Measurements from ENCODE around the gene RBMS3. TPM values are rescaled to one million over a fixed set of nuclear protein-coding genes. Genes with fewer than 3 reads are reported as not detected.

RBMS3 gene
- total RNA-seq, 2 donors from 2014 or later = 31.7 to 45.1 TPM

DNA sequence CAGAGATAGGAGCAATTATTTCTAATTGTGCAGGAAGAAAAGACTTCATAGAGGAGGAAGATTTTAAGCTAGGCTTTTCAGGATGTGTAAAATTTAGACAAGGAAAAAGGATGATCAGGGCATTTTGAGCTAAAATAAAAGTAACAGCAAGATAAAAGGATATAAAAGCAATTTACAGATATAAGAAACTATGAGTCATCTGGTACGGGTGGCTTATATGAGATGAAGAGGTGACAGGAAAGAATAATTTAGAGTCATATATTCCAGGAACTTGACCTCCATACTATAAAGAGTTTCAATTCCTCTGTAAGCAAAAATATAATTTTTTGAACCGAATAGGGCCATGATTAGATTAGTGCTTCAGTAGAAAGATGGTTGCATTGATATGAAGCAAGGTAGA, 273.7 kb downstream of the RBMS3 start:
- no peak overlapping the region for H3K4me3 ChIP-seq
- no peak for DNase-seq (ENCODE audit: low spot score)
- WGBS = 81% methylated on average over 2 of the region's 2 CpGs
- H3K4me1 ChIP-seq (replicated peaks) = no peaks in the 10 kb centered on the region
- H3K27me3 ChIP-seq (replicated peaks; ENCODE audit: insufficient read depth) = no peaks in the 10 kb centered on the region
- H3K27ac ChIP-seq = no peak overlapping the region
- no peaks in the 10 kb centered on the region for H3K9me3 ChIP-seq
- TF ChIP-seq, protein P1, sequence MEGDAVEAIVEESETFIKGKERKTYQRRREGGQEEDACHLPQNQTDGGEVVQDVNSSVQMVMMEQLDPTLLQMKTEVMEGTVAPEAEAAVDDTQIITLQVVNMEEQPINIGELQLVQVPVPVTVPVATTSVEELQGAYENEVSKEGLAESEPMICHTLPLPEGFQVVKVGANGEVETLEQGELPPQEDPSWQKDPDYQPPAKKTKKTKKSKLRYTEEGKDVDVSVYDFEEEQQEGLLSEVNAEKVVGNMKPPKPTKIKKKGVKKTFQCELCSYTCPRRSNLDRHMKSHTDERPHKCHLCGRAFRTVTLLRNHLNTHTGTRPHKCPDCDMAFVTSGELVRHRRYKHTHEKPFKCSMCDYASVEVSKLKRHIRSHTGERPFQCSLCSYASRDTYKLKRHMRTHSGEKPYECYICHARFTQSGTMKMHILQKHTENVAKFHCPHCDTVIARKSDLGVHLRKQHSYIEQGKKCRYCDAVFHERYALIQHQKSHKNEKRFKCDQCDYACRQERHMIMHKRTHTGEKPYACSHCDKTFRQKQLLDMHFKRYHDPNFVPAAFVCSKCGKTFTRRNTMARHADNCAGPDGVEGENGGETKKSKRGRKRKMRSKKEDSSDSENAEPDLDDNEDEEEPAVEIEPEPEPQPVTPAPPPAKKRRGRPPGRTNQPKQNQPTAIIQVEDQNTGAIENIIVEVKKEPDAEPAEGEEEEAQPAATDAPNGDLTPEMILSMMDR (IDR thresholded peaks at IDR 0.05) = no peak
- TF ChIP-seq POLR2AphosphoS5 (IDR thresholded peaks at IDR 0.05) (no peak), POLR2A (IDR thresholded peaks at IDR 0.05) (no peak)
- no peaks in the 10 kb centered on the region for H3K36me3 ChIP-seq
- intact Hi-C loops (cut with DNase I) = no loop called here

- Histone ChIP-seq H3K4me1 (replicated peaks) (no peaks in the 10 kb centered on the region), H3K9me3 (no peaks in the 10 kb centered on the region), H3K4me3 (no peak overlapping the region), H3K27ac (no peak overlapping the region), H3K36me3 (no peaks in the 10 kb centered on the region), H3K27me3 (replicated peaks; ENCODE audit: insufficient read depth) (no peaks in the 10 kb centered on the region)
- WGBS = 95% methylated on average over 2 of the region's 2 CpGs
- no peak for DNase-seq (ENCODE audit: low spot score)
- TF ChIP-seq, protein P1 (IDR thresholded peaks at IDR 0.05) = no peak
- no peak for TF ChIP-seq POLR2AphosphoS5 (IDR thresholded peaks at IDR 0.05)
- no peak for TF ChIP-seq POLR2A (IDR thresholded peaks at IDR 0.05)
- intact Hi-C loops (cut with DNase I) = no loop called here
Measured at GRCh38 chr3:29555590-29555989, 274.7 kb downstream of the RBMS3 start.

DNA sequence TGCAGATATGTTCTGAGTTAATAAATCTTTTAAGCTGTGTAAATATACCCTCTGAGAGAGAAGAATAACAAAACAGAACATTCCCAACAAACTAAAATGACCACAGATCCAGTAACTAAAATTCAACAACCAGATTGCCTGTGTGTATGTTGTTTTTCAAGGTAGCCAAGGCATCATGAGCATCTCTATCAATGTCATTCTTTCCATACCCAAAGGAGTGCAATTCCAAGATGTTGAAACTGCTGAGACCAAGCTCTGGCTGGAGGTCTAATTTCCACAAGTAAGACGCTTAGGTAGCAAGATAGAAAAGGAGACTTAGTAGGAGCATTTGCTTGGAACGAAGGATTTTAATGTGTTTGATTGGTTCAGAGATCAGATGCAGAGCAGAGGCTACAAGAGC, 276.3 kb downstream of the RBMS3 start:
- intact Hi-C loops (cut with DNase I) = no loop called here
- Histone ChIP-seq H3K4me3 (no peak overlapping the region), H3K9me3 (no peaks in the 10 kb centered on the region), H3K36me3 (no peaks in the 10 kb centered on the region), H3K4me1 (replicated peaks) (no peaks in the 10 kb centered on the region), H3K27ac (no peak overlapping the region), H3K27me3 (replicated peaks; ENCODE audit: insufficient read depth) (no peaks in the 10 kb centered on the region)
- DNase-seq (ENCODE audit: low spot score) = no peak
- no peak for TF ChIP-seq POLR2AphosphoS5 (IDR thresholded peaks at IDR 0.05)
- no peak for TF ChIP-seq POLR2A (IDR thresholded peaks at IDR 0.05)
- TF ChIP-seq, protein P1 (IDR thresholded peaks at IDR 0.05) = no peak
- WGBS = 90% methylated on average over 2 of the region's 2 CpGs

DNA sequence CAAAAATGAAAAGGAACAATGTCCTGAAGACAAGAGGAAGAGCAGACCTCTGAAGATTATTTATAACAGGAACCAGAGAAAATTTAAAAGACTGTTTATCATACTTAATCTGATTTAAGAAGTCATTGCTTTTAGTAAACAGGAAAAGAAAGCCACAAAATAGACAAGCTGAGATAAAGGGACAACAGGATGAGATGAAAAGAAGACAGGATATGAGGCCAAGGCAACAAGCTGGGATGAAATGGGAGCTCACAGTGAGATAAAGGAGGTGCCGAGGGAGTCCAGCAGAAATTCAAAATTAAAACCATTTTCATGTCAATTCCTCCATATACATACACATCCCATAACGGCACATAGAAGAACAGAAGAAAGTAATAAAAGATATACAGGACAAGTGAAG, 277.0 kb downstream of the RBMS3 start:
- Histone ChIP-seq H3K4me3 (no peak overlapping the region), H3K27ac (no peak overlapping the region), H3K27me3 (replicated peaks; ENCODE audit: insufficient read depth) (no peaks in the 10 kb centered on the region), H3K36me3 (no peaks in the 10 kb centered on the region), H3K4me1 (replicated peaks) (no peaks in the 10 kb centered on the region), H3K9me3 (no peaks in the 10 kb centered on the region)
- intact Hi-C loops (cut with DNase I) = no loop called here
- 91% methylated on average over 2 of the region's 2 CpGs for WGBS
- TF ChIP-seq, protein P1 (IDR thresholded peaks at IDR 0.05) = no peak
- DNase-seq (ENCODE audit: low spot score) = no peak

DNA sequence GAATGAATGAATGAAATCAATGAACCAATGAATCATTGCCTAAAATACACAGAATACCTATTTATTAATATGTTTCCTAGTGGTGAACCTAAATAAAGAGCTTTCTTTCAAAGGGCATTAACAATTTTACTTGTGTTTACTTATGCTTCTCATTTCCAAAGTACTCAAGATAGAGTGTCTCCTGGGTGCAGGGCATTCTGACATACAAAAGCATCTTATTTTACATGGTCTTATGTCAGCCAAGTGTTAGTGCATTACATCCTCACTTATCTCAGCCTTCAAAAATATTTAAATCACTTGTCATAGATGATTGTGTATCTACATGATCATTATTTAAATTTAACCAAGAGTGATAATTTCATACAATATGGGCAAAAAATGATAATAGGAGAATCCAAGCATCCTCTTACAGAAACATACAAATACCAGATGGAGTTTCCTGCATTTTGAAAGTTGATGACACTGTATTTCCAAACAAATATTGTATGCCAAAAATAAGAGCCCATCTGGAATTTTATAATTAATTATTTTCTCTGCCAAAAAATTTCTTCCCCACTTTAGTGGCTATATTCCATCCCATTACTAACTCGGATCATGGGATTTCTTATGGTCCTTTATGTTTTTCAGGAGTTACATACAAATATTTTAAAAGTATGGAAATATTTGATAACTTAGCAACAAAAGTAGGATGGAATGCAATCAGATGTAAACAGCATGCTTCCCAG, 279.0 kb downstream of the RBMS3 start:
- no peaks in the 10 kb centered on the region for H3K27me3 ChIP-seq (replicated peaks; ENCODE audit: insufficient read depth)
- no peak overlapping the region for H3K4me3 ChIP-seq
- 71% methylated on average over 1 of the region's 1 CpG for WGBS
- H3K4me1 ChIP-seq (replicated peaks) = no peaks in the 10 kb centered on the region
- H3K36me3 ChIP-seq = no peaks in the 10 kb centered on the region
- TF ChIP-seq POLR2A (IDR thresholded peaks at IDR 0.05) = no peak
- no peak for TF ChIP-seq POLR2AphosphoS5 (IDR thresholded peaks at IDR 0.05)
- TF ChIP-seq, protein P1 (IDR thresholded peaks at IDR 0.05) = no peak
- intact Hi-C loops (cut with DNase I) = no loop called here
- no peak overlapping the region for H3K27ac ChIP-seq
- no peak for DNase-seq (ENCODE audit: low spot score)
- H3K9me3 ChIP-seq = no peaks in the 10 kb centered on the region
